HG02840 (cell line): ENCODE measurements around the gene MAPK7.

Experiments used
- ATAC-seq: cut with Tn5 transposase; IDR thresholded peaks from one replicate; pipeline ENCODE4 v1.9.1; 2021; ENCODE audit warnings: mild to moderate bottlenecking, moderate library complexity, moderate number of reproducible peaks; ENCODE audit not compliant: unreplicated experiment, low FRiP score

MAPK7 gene

DNA sequence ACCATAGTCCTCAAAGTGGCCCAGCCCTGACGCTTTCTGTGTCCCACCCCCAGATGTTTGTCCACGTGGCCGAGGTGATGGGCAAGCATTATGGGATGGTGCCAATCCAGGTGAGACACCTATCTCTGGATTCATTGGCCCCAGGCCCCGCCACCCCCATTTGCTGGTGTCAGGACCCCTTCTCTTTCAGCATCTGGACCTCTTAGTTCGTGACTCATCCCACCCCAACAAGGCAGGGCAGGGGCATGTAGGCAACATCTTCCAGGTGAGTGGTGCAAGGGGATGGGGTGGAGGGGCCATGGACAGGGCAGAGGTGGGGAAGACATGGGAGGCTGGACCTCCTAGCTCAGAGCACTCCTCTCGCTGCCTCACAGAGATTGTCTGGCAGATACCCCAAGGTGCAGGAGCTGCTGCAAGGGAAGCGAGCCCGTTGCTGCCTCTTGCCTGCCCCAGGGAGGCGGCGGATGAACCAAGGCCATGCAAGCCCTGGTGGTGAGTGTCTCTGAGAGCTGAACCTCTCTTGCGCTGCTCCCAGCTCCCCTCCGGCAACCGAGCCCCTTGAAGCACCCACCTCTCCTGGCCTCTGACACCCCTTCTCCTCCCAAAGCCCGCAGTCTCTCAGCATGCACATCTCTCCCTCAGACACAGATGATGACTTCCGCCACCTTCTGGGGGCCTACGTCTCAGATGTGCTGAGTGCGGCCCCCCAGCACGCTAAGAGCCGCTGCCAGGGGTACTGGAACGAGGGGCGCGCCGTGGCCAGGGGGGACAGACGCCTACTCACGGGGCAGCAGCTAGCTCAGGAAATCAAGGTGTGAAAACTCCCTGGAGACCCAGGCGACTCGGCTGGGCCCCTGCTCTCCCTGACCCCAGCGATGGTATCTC is 36.3 kb downstream of the MAPK7 start:
- no peak for ATAC-seq

DNA sequence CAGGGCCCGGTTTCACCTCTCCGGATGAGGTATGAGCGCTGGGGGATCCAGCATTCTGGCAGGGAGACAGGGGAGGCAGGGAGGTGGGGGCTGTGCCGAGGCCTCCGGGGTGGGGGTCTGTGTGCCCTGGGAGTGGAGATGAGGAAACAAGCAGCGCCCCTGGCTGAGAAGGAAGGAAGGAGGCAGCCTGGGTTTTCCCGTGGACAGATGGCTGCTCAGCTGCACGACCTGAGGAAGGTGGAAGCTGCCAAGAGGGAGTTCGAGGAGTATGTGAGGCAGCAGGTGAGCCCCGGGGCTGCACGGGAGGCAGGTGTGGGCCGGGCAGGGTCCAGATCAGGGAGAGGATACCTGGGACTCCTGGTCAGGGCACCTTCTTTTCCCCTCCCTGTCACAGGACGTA is 37.0 kb downstream of the MAPK7 start:
- ATAC-seq, result no peak

DNA sequence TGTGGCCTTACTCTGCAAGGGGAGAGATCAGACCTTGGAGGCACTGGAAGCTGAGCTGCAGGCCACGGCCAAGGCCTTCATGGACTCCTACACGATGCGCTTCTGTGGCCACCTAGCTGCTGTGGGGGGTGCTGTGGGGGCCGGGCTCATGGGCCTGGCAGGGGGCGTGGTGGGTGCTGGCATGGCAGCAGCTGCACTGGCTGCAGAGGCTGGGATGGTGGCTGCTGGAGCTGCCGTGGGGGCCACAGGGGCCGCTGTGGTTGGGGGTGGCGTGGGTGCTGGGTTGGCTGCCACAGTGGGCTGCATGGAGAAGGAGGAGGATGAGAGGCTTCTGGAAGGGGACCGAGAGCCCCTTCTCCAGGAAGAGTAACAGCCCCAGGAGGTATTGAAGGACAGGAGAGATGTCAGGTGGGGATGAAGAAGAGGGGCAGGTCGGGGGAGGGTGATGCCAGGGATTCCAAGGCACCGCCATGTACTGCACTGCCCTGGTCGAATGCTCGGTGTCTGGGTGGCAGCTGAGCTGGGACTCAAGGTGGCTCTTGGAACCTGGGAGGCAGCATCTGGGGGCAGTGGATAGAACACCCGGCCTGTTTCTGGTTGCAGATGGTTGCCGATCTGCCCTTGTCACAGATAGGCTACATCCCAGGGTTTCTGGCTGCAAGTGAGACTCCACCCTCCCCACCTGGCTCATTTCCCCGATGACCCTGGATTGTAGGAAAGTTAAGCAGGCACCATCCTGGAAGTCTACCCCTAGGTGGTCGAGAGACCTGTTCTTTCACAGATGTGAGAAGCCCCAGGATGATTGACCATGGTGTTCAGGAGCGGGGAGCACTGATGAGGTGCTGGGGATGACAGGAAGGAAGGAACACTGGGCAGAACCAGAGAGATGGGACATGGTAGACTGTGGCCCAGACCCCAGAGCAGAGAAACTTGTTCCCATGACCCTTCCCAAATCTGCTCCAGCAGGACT is 37.8 kb downstream of the MAPK7 start:
- ATAC-seq, result no peak

DNA sequence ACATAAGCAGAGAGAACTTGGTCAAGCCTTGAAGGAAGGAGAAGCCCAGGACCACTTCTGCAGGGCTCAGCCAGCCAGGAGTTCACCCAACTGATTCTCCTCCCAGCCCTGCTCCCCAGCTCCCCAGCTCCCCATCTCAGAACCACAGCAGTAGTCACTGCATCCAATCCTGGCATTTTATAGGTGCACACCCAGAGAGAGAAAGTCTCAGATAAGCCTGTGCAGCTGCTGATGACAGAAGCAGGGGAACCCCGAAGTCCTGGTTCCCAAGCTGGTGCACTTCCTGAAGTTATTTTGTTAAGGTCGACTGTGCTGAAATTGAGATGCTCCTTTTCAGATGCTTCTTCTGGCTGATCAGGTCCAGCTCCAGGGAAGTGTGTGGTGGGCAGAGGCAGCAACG is 39.3 kb downstream of the MAPK7 start:
- ATAC-seq, result no peak

DNA sequence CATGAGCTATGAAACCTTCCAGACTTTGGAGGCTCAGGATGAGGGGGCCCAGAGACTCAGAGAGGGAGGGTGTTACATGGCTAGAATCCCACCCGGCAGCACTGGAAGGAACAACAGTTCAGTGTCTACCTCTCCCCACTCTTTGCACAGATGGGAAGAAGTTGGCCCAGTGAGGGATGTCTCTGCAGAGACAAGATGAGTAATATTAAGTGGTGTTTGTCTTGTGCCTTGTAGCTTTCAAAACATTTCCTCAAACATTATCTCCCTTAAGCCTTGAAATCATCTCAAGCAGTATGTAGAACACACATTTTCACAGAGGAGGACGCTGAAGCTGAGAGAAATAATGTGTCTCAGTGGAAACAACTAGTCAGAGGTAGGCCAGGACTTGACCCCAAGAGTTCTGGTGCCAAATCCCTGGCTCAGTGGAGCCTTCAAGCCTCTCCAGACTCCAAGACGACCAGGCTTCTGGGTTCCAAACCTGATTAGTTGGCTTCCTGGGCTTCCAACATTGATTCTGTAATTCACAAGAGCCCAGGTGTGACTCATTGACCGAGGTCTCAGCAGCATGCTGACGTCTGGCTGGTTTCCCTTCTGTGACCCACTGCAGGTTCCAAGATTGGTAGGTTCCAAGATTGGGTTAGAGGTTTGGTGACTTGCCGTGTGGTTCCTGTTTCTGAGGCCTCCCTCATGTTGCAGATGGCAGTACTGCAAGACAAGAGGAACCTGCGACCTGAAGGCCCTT is 40.1 kb downstream of the MAPK7 start:
- ATAC-seq, result no peak

DNA sequence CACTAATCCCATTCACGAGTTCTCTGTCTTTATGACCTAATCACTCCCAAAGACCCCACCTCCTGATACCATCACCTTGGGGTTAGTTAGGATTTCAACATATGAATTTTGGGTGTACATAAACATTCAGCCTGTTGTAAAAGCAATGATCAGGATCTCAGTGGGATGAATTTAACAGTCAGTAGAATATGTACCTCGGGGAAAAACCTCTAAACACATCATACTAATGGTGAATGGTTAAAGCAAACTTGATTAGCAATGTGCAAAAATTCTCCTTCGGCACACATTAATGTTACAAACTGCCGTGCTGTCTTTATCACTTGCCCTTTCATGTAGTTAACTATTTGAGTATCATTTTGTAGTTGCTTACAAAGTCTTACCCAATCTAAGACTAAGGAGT is 42.9 kb downstream of the MAPK7 start:
- ATAC-seq, result no peak

DNA sequence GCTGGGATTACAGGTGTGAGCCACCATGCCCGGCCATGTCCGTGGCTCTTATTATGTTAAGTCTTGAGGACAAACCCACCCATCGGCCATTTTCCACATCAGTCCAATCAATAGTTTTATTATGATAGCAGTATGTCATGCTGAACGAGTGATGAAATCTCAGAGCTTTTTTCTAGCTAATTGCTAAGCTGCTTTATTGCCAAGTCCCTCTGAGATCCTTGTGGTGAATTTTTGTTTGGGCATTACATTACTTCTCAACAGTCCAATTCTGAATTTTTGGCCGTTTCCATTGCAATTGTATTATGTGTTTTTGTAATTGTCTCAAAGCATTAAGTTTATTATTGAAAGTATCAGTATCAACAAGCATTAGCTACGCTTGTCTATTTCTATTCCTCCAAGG is 43.6 kb downstream of the MAPK7 start:
- ATAC-seq, result no peak

DNA sequence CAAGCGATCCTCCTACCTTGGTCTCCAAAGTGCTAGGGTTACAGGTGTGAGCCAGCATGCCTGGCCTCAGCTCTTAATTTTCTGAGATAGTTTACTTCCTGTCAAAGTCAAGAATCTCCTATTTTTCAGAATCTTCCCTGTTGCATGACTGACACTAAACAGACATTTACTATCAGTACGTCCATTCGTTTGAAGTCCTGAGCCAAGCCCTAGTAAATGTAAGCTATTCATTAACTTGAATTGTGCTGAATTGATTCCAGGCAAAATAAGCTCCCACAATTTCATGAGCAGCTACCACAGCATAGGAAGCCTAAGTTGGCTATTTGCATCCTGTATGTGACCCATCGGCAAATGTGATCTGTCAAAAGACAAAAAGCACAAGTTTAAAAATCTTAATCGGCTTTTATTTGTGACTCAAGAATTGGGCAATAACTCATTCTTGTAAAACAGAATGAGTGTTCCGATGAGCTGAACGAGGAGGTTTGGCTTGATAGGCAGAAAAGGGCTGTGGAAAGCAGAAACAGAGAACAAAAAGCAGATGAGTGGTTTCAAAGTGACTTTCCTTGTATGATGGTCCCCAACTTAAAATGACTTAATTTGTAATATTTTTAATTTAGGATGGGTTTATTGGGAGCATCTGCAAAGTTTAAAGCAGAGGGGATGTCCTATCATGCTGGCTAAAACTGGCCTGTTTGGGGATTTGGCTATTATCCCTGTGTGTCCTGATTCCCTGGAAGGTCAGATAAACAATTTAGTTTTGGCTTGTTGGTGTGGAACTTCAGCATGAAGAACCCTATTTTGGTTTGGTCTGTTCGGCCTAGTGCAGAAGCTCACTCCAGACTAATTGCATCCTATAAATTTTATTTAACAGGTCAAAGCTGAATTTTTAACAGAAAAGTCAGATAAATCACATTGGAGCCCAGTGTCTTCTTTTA is 46.9 kb downstream of the MAPK7 start:
- ATAC-seq, result no peak

DNA sequence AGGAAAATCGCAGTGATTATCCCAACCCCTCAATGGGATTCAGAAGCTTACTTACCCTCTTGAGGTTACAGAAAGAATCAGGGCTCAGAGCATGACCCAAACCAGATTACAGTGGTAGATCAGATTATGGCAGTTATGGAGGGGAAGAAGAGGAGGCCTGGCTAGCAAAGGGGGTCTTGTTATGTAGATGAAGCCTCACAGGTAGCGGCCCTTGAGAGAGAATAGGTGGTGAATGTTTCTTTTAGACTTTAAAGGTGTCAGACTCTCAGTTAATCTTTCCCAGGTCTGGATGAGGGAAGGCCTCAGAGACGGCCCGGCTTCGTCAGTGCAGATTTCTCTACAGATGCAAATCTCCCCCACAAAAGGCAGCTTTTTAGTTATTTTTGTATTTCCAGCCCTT is 48.3 kb downstream of the MAPK7 start:
- ATAC-seq, result no peak

DNA sequence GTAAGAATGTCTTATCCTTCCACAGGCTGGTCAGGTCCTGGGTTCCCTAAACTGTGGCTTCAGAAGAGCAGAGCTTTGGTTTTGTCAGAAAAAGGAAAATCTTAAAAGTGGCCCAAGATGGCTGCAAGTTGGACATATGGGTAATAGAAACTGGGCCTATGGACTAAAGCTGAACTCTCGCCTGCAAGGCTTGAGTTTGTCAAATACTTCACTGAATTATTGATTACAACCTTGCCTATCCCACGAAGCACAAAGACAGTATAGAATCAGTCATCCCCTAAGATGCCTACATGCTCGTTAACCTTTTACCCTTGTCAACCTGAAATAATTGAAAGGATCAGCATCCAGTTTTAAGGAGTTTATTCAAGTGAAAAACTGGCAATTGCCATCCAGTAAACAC is 53.4 kb downstream of the MAPK7 start:
- ATAC-seq, result no peak
